ENCODE measurements around the gene EPB41L3.
A peak's percentile ranks its signal among the peaks of the same experiment; 100 is the strongest.
"Not testable (repeated sequence)": the region's sequence is repeated elsewhere in the genome, so short reads cannot be mapped to it uniquely, and the experiment has no call there.

The EPB41L3 gene

GRCh38 chr18:5530629-5531178 is 13.1 kb downstream of the EPB41L3 start:
- DNase-seq (ENCODE audit: low spot score), result no peak

GRCh38 chr18:5529471-5529870 is 14.3 kb downstream of the EPB41L3 start:
- DNase-seq (ENCODE audit: low spot score), result no peak

- no peak for DNase-seq (ENCODE audit: low spot score)
Measured at GRCh38 chr18:5527603-5528002, 16.2 kb downstream of the EPB41L3 start.

- DNase-seq (ENCODE audit: low spot score), result no peak
Measured at GRCh38 chr18:5524660-5525059, 19.1 kb downstream of the EPB41L3 start.

GRCh38 chr18:5521000-5521399 is 22.8 kb downstream of the EPB41L3 start:
- DNase-seq (ENCODE audit: low spot score), result no peak

- no peak for DNase-seq (ENCODE audit: low spot score)
Measured at GRCh38 chr18:5520464-5520863, 23.3 kb downstream of the EPB41L3 start.

GRCh38 chr18:5519448-5520298 is 24.1 kb downstream of the EPB41L3 start:
- DNase-seq (ENCODE audit: low spot score), result no peak

- DNase-seq (ENCODE audit: low spot score), result peak; percentile 43
Measured at GRCh38 chr18:5518899-5519371, 24.9 kb downstream of the EPB41L3 start.

- DNase-seq (ENCODE audit: low spot score), result no peak
Measured at GRCh38 chr18:5518179-5518770, 25.5 kb downstream of the EPB41L3 start.

- DNase-seq (ENCODE audit: low spot score), result no peak
Measured at GRCh38 chr18:5516841-5517240, 27.0 kb downstream of the EPB41L3 start.

GRCh38 chr18:5515011-5515784 is 28.6 kb downstream of the EPB41L3 start:
- DNase-seq (ENCODE audit: low spot score), result peak; percentile 40

GRCh38 chr18:5513947-5514346 is 29.9 kb downstream of the EPB41L3 start:
- DNase-seq (ENCODE audit: low spot score), result no peak

- no peak for DNase-seq (ENCODE audit: low spot score)
Measured at GRCh38 chr18:5512176-5512575, 31.6 kb downstream of the EPB41L3 start.

GRCh38 chr18:5511541-5511940 is 32.3 kb downstream of the EPB41L3 start:
- not testable (repeated sequence) for DNase-seq (ENCODE audit: low spot score)

GRCh38 chr18:5510135-5510846 is 33.5 kb downstream of the EPB41L3 start:
- no peak for DNase-seq (ENCODE audit: low spot score)

- no peak for DNase-seq (ENCODE audit: low spot score)
Measured at GRCh38 chr18:5508821-5509220, 35.0 kb downstream of the EPB41L3 start.

GRCh38 chr18:5507756-5508155 is 36.0 kb downstream of the EPB41L3 start:
- DNase-seq (ENCODE audit: low spot score), result no peak

GRCh38 chr18:5506174-5506573 is 37.6 kb downstream of the EPB41L3 start:
- DNase-seq (ENCODE audit: low spot score), result no peak

GRCh38 chr18:5503740-5504139 is 40.1 kb downstream of the EPB41L3 start:
- no peak for DNase-seq (ENCODE audit: low spot score)

- DNase-seq (ENCODE audit: low spot score), result no peak
Measured at GRCh38 chr18:5500158-5500939, 43.4 kb downstream of the EPB41L3 start.

GRCh38 chr18:5498452-5498851 is 45.3 kb downstream of the EPB41L3 start:
- DNase-seq (ENCODE audit: low spot score), result no peak
